CD14-positive monocyte (primary cell): ENCODE results near the gene GRIK5. TPM values are rescaled to one million over a fixed set of nuclear protein-coding genes. Genes with fewer than 3 reads are reported as not detected.

ENCODE experiments used
- DNase-seq, 3 donors: peaks; one replicate each; pipeline ENCODE4 v3.0.0-alpha.2; 2011 to 2022
- H2AFZ ChIP-seq: 2 replicates; pipeline ENCODE4 v1.6.0; 2012; ENCODE audit warnings: mild to moderate bottlenecking, low read depth, low read length, inconsistent platforms; ENCODE audit not compliant: insufficient read depth, poor library complexity, severe bottlenecking
- H3K27ac ChIP-seq, 2 donors: 1 replicate in 1 of 2; 2 replicates in 1 of 2; pipeline ENCODE4 v1.5.1; 2012 to 2013; ENCODE audit warnings: low read length in 2 of 2, control low read depth in 1 of 2, inconsistent platforms in 1 of 2, low read depth in 1 of 2, mild to moderate bottlenecking in 1 of 2
- H3K27me3 ChIP-seq, 2 donors: one replicate each; pipeline versions ENCODE4 v1.6.0 to v1.6.1; 2011 to 2013; ENCODE audit warnings: low read length in 2 of 2; ENCODE audit not compliant: control insufficient read depth in 2 of 2, insufficient read depth in 2 of 2
- H3K36me3 ChIP-seq, 2 donors: replicated peaks in 1 of 2; 1 replicate in 1 of 2; 2 replicates in 1 of 2; pipeline versions ENCODE4 v1.5.1 to v1.6.1; 2012 to 2013; ENCODE audit warnings: low read length in 2 of 2, control low read depth in 1 of 2, inconsistent platforms in 1 of 2, mild to moderate bottlenecking in 1 of 2; ENCODE audit not compliant: insufficient read depth in 2 of 2, control insufficient read depth in 1 of 2
- H3K4me1 ChIP-seq, 2 donors: 1 replicate in 1 of 2; 2 replicates in 1 of 2; pipeline versions ENCODE4 v1.5.1 to v1.6.1; 2012 to 2013; ENCODE audit warnings: low read length in 2 of 2, control low read depth in 1 of 2, inconsistent platforms in 1 of 2, mild to moderate bottlenecking in 1 of 2, moderate library complexity in 1 of 2; ENCODE audit not compliant: insufficient read depth in 2 of 2, control insufficient read depth in 1 of 2
- H3K4me2 ChIP-seq: replicated peaks from 2 replicates; pipeline ENCODE3; 2012; ENCODE audit warnings: low read length, moderate library complexity, mild to moderate bottlenecking; ENCODE audit not compliant: poor library complexity, severe bottlenecking; ENCODE audit errors: extremely low read depth
- H3K4me3 ChIP-seq, 3 experiments: fragments of 200-600 bp in 1 of 3; sonication (generic) in 1 of 3; replicated peaks in 1 of 3; 1 replicate in 2 of 3; 2 replicates in 1 of 3; pipeline ENCODE4 v1.5.1; 2011 to 2013; ENCODE audit warnings: low read length in 3 of 3, mild to moderate bottlenecking in 3 of 3, control low read depth in 2 of 3, low read depth in 2 of 3, inconsistent platforms in 1 of 3, moderate library complexity in 1 of 3
- H3K79me2 ChIP-seq: 2 replicates; pipeline ENCODE4 v1.6.0; 2012; ENCODE audit warnings: mild to moderate bottlenecking, control low read depth, inconsistent platforms, low read length, moderate library complexity; ENCODE audit not compliant: insufficient read depth
- H3K9ac ChIP-seq: 2 replicates; pipeline ENCODE4 v1.6.0; 2017; ENCODE audit warnings: low read length, mild to moderate bottlenecking; ENCODE audit not compliant: insufficient read depth, poor library complexity, severe bottlenecking
- H3K9me3 ChIP-seq, 2 donors: replicated peaks in 1 of 2; 1 replicate in 1 of 2; 2 replicates in 1 of 2; pipeline versions ENCODE4 v1.5.1 to v1.6.1; 2012 to 2013; ENCODE audit warnings: low read length in 2 of 2, control low read depth in 1 of 2; ENCODE audit not compliant: control insufficient read depth in 1 of 2, insufficient read depth in 1 of 2
- H4K20me1 ChIP-seq: 2 replicates; pipeline ENCODE4 v1.6.0; 2012; ENCODE audit warnings: mild to moderate bottlenecking, low read length, control low read depth, moderate library complexity; ENCODE audit not compliant: insufficient read depth
- H3K27ac Mint-ChIP-seq, 7 donors: one replicate each; pipeline ENCODE4 v1.8.0; 2020; ENCODE audit warnings: mild to moderate bottlenecking in 7 of 7, mixed read lengths in 7 of 7, moderate library complexity in 6 of 7, inconsistent platforms in 2 of 7
- H3K27me3 Mint-ChIP-seq, 3 donors: one replicate each; pipeline ENCODE4 v1.8.0; 2021 to 2022; ENCODE audit warnings: low read depth in 3 of 3, mild to moderate bottlenecking in 3 of 3, mixed read lengths in 3 of 3, moderate library complexity in 3 of 3, inconsistent platforms in 1 of 3
- H3K36me3 Mint-ChIP-seq, 2 donors: one replicate each; pipeline ENCODE4 v1.8.0; 2020; ENCODE audit warnings: mixed read lengths in 2 of 2, inconsistent platforms in 1 of 2, mild to moderate bottlenecking in 1 of 2
- H3K4me1 Mint-ChIP-seq: one replicate; pipeline ENCODE4 v1.8.0; 2020; ENCODE audit warnings: mild to moderate bottlenecking, mixed read lengths
- H3K4me3 Mint-ChIP-seq, 2 donors: one replicate each; pipeline ENCODE4 v1.8.0; 2020; ENCODE audit warnings: mild to moderate bottlenecking in 2 of 2, mixed read lengths in 2 of 2, moderate library complexity in 1 of 2
- H3K9me3 Mint-ChIP-seq, 7 donors: one replicate each; pipeline ENCODE4 v1.8.0; 2020 to 2022; ENCODE audit warnings: mixed read lengths in 7 of 7, mild to moderate bottlenecking in 6 of 7, moderate library complexity in 6 of 7, inconsistent platforms in 2 of 7
- WGBS: methylation state at CpG from one replicate; pipeline ENCODE4 v1.1.5; 2013; ENCODE audit warnings: missing lambda C conversion rate; ENCODE audit not compliant: insufficient coverage; 5-methylcytosine and 5-hydroxymethylcytosine counted together
- intact Hi-C, 2 donors: fragments of 100-400 bp; cut with micrococcal nuclease; formaldehyde crosslinking; loops; one replicate each; pipeline versions ENCODE4 v1.15.0 to v1.15.1; 2023
- polyA plus RNA-seq, 3 donors: library from polyadenylated mRNA; depleted of rRNA in 1 of 3; unstranded in 2 of 3; stranded (reverse) in 1 of 3; fragments of 300-500 nt in 2 of 3; fragments of >200 nt in 1 of 3; fragmentation: Illumina TruSeq in 2 of 3; gene quantifications; 1 replicate in 2 of 3; 2 replicates in 1 of 3; pipeline ENCODE4 v1.2.3, GENCODE V29; 2012 to 2021
- TF ChIP-seq, protein P1 (sequence below): fragments of 200-600 bp; IDR thresholded peaks from one replicate; pipeline ENCODE4 v1.8.0; 2022; ENCODE audit warnings: antibody characterized with exemption, mild to moderate bottlenecking

The GRIK5 gene
- polyA plus RNA-seq, 3 donors, result 0.12 to 0.28 TPM; not detected in 1

DNA sequence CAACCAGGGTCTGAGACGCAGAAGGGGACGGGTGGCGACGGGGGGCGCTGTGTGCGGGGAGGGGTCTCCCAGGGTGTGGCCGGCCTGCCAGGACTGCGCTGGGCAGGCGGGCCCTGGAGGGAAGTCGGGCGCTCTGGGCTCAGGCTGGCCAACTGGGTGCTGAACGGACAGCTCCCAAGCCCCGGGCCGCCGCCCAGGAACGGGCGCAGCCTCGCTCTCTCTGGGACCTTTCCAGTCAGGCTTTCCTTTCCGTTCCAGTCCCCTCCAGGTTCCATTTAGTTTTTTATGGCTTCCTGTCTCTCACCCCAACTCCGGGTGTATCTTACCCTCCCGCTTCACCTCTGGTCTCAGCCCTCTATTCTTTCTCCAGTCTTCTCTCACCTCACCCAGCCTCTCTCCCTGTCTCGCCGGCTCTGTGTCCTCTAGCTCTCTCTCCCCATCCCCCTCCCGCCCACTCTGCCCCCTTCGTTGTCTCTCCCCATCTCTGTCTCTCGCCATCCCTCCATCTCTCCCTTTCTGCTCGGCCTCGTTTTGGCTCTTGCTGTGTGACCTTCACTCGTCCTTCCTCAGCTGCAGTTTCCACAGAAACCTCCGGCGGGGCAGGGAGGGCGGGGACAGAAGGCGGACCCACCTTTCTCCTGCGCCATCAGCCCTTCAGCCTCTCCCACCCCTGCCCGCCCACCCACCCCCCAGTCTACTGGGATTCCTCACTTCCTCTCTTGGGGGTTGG is 72.7 kb downstream of the GRIK5 start:
- Mint-ChIP-seq H3K9me3 (peaks cover 0 to 14% (median 3%) of the 10 kb centered on the region in 7 donors), H3K27ac (no peak overlapping the region), H3K4me1 (peaks cover 15% of the 10 kb centered on the region), H3K36me3 (peaks cover 0 to 9% of the 10 kb centered on the region in 2 donors), H3K4me3 (peak overlapping the region in 1 of 2 donors; percentile 81), H3K27me3 (peaks cover 71 to 78% (median 75%) of the 10 kb centered on the region in 3 donors)
- Histone ChIP-seq H3K4me3 (no peak overlapping the region), H3K4me1 (peaks cover 9 to 22% of the 10 kb centered on the region in 2 donors), H3K9me3 (peaks cover 0 to 12% of the 10 kb centered on the region in 2 donors), H3K36me3 (no peaks in the 10 kb centered on the region), H3K4me2 (no peak overlapping the region), H3K27me3 (peaks cover 33 to 74% of the 10 kb centered on the region in 2 donors), H4K20me1 (no peaks in the 10 kb centered on the region), H3K27ac (no peak overlapping the region), H2AFZ (no peak overlapping the region), H3K79me2 (no peaks in the 10 kb centered on the region), H3K9ac (no peak overlapping the region)
- intact Hi-C loops, result no loop called here
- TF ChIP-seq, protein P1, sequence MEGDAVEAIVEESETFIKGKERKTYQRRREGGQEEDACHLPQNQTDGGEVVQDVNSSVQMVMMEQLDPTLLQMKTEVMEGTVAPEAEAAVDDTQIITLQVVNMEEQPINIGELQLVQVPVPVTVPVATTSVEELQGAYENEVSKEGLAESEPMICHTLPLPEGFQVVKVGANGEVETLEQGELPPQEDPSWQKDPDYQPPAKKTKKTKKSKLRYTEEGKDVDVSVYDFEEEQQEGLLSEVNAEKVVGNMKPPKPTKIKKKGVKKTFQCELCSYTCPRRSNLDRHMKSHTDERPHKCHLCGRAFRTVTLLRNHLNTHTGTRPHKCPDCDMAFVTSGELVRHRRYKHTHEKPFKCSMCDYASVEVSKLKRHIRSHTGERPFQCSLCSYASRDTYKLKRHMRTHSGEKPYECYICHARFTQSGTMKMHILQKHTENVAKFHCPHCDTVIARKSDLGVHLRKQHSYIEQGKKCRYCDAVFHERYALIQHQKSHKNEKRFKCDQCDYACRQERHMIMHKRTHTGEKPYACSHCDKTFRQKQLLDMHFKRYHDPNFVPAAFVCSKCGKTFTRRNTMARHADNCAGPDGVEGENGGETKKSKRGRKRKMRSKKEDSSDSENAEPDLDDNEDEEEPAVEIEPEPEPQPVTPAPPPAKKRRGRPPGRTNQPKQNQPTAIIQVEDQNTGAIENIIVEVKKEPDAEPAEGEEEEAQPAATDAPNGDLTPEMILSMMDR, result no peak
- WGBS, result 2% methylated on average over 28 of the region's 35 CpGs
- DNase-seq, result peak in 1 of 3 donors; percentile 16

DNA sequence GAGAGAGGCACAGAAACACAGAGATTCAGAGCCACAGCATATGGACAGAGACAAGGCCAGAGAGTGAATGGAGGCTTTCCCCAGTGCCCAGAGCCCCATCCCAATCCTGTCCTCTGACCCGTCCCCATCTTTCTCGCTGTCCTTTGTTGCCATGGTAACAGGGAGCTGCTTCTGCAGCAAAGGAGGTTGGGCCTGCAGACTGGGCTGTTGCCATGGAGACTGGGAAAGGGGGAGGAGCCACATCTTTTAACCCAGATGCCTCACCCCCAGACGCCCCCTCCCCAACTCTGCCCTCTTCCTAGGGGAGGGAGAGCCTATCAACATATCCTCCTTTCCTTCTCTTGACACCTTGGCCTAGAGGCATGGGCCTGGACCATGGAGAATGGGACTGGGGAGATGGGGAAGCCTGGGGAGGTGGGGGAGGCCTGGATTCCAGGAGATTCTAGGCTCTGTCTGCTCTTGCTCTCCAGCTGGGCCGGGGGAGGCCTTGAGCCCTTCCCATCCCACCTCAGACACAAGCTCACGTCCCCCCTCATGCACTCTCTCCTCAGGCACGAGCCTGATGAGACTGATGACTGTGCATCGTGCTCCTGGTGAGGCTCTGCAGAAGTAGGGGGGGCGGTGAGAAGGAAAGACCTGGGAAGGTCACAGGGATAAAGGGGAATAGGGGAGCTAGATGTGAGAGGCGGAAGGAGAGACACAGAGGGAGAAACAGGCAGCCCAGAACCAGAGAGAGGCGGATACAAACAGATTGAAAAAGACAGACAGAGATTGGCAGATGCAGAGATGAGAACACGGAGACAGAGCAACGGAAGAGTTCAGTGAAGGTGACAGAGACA is 73.8 kb downstream of the GRIK5 start:
- DNase-seq, result no peak
- Mint-ChIP-seq H3K9me3 (peaks cover 0 to 14% (median 3%) of the 10 kb centered on the region in 7 donors), H3K4me3 (peak overlapping the region in 1 of 2 donors; percentile 75), H3K4me1 (peaks cover 15% of the 10 kb centered on the region), H3K36me3 (peaks cover 0 to 9% of the 10 kb centered on the region in 2 donors), H3K27me3 (peaks cover 67 to 80% (median 68%) of the 10 kb centered on the region in 3 donors), H3K27ac (no peak overlapping the region)
- H3K9me3 ChIP-seq, result peaks cover 0 to 12% of the 10 kb centered on the region in 2 donors
- intact Hi-C loops, result no loop called here
- H3K27me3 ChIP-seq, result peaks cover 33 to 74% of the 10 kb centered on the region in 2 donors
- no peak overlapping the region for H3K27ac ChIP-seq
- TF ChIP-seq, protein P1, result no peak
- no peak overlapping the region for H2AFZ ChIP-seq
- H3K4me2 ChIP-seq, result no peak overlapping the region
- peaks cover 9 to 22% of the 10 kb centered on the region in 2 donors for H3K4me1 ChIP-seq
- no peaks in the 10 kb centered on the region for H3K79me2 ChIP-seq
- no peak overlapping the region for H3K9ac ChIP-seq
- no peaks in the 10 kb centered on the region for H4K20me1 ChIP-seq
- no peak overlapping the region for H3K4me3 ChIP-seq
- H3K36me3 ChIP-seq, result no peaks in the 10 kb centered on the region
- WGBS, result 59% methylated on average over 6 of the region's 12 CpGs
